ENCODE results near the gene OLFML2B.
A peak's percentile ranks its signal among the peaks of the same experiment; 100 is the strongest.

The OLFML2B gene

GRCh38 chr1:162006081-162006480 lies 17.6 kb downstream of the OLFML2B start:
- no peak for DNase-seq (ENCODE audit: low read depth)

- DNase-seq (ENCODE audit: low read depth) = no peak
These were observed 19.2 kb downstream of the OLFML2B start for GRCh38 chr1:162004441-162004950.

- peak; percentile 73 for DNase-seq (ENCODE audit: low read depth)
These were observed 19.8 kb downstream of the OLFML2B start for GRCh38 chr1:162003830-162004215.

GRCh38 chr1:162003061-162003829 lies 20.4 kb downstream of the OLFML2B start:
- peak; percentile 88 for DNase-seq (ENCODE audit: low read depth)

- no peak for DNase-seq (ENCODE audit: low read depth)
These were observed 23.6 kb downstream of the OLFML2B start for GRCh38 chr1:162000053-162000420.

GRCh38 chr1:161999301-162000052 lies 24.2 kb downstream of the OLFML2B start:
- DNase-seq (ENCODE audit: low read depth) = no peak

GRCh38 chr1:161998811-161999210 lies 24.9 kb downstream of the OLFML2B start:
- no peak for DNase-seq (ENCODE audit: low read depth)

GRCh38 chr1:161997152-161997551 lies 26.5 kb downstream of the OLFML2B start:
- DNase-seq (ENCODE audit: low read depth) = no peak

GRCh38 chr1:161994175-161994668 lies 29.4 kb downstream of the OLFML2B start:
- no peak for DNase-seq (ENCODE audit: low read depth)

GRCh38 chr1:161993576-161993975 lies 30.1 kb downstream of the OLFML2B start:
- DNase-seq (ENCODE audit: low read depth) = no peak

GRCh38 chr1:161989786-161990185 lies 33.9 kb downstream of the OLFML2B start:
- no peak for DNase-seq (ENCODE audit: low read depth)

- DNase-seq (ENCODE audit: low read depth) = no peak
These were observed 34.6 kb downstream of the OLFML2B start for GRCh38 chr1:161989108-161989507.

- no peak for DNase-seq (ENCODE audit: low read depth)
These were observed 35.3 kb downstream of the OLFML2B start for GRCh38 chr1:161988413-161988812.

GRCh38 chr1:161987872-161988271 lies 35.8 kb downstream of the OLFML2B start:
- no peak for DNase-seq (ENCODE audit: low read depth)

- DNase-seq (ENCODE audit: low read depth) = no peak
These were observed 36.4 kb downstream of the OLFML2B start for GRCh38 chr1:161987303-161987702.

GRCh38 chr1:161986328-161986727 lies 37.3 kb downstream of the OLFML2B start:
- no peak for DNase-seq (ENCODE audit: low read depth)

GRCh38 chr1:161985301-161985822 lies 38.3 kb downstream of the OLFML2B start:
- no peak for DNase-seq (ENCODE audit: low read depth)

GRCh38 chr1:161983725-161984124 lies 39.9 kb downstream of the OLFML2B start:
- no peak for DNase-seq (ENCODE audit: low read depth)

GRCh38 chr1:161982917-161983316 lies 40.8 kb downstream of the OLFML2B start:
- no peak for DNase-seq (ENCODE audit: low read depth)

GRCh38 chr1:161982507-161982895 lies 41.2 kb downstream of the OLFML2B start:
- DNase-seq (ENCODE audit: low read depth) = no peak

GRCh38 chr1:161981735-161982506 lies 41.7 kb downstream of the OLFML2B start:
- no peak for DNase-seq (ENCODE audit: low read depth)

GRCh38 chr1:161981126-161981525 lies 42.5 kb downstream of the OLFML2B start:
- no peak for DNase-seq (ENCODE audit: low read depth)
